HEK293T (cell line): ENCODE measurements around the gene FOXO3.

Source experiments
- BHLHE40 ChIP-seq: fragments of 450-650 bp; IDR thresholded peaks from 2 replicates; pipeline ENCODE4 v1.6.1; 2016; ENCODE audit warnings: mild to moderate bottlenecking, moderate library complexity, borderline replicate concordance
- ELF4 ChIP-seq: fragments of 450-650 bp; IDR thresholded peaks from 2 replicates; pipeline ENCODE4 v1.6.1; 2017; ENCODE audit warnings: antibody characterized with exemption
- FOXA1 ChIP-seq: fragments of 450-650 bp; IDR thresholded peaks from 2 replicates; pipeline ENCODE4 v1.6.1; 2016; ENCODE audit warnings: mild to moderate bottlenecking
- FOXK2 ChIP-seq: fragments of 450-650 bp; IDR thresholded peaks from 2 replicates; pipeline ENCODE4 v1.6.1; 2016; ENCODE audit warnings: mild to moderate bottlenecking
- HDGF ChIP-seq: fragments of 450-650 bp; IDR thresholded peaks from 2 replicates; pipeline ENCODE4 v1.6.1; 2017; ENCODE audit warnings: antibody characterized with exemption, borderline replicate concordance
- SP1 ChIP-seq: fragments of 450-650 bp; IDR thresholded peaks from 2 replicates; pipeline ENCODE4 v1.6.1; 2017

GRCh38 chr6:108546079-108547049, 14.4 kb upstream of the FOXO3 start:
- TF ChIP-seq FOXK2 = no peak
- TF ChIP-seq HDGF = no peak
- no peak for TF ChIP-seq FOXA1
- no peak for TF ChIP-seq SP1
- no peak for TF ChIP-seq BHLHE40
- no peak for TF ChIP-seq ELF4
